Erythroblast (primary cell): Measurements from ENCODE around the gene RRM1.

ENCODE experiments used
- GATA1 ChIP-seq: IDR thresholded peaks from 2 replicates; pipeline ENCODE4 v1.6.1; 2011; ENCODE audit warnings: low read depth, mild to moderate bottlenecking, control low read depth, low read length, moderate library complexity
- POLR2A ChIP-seq: IDR thresholded peaks from 2 replicates; pipeline ENCODE4 v1.6.1; 2011; ENCODE audit warnings: mild to moderate bottlenecking, low read length

DNA sequence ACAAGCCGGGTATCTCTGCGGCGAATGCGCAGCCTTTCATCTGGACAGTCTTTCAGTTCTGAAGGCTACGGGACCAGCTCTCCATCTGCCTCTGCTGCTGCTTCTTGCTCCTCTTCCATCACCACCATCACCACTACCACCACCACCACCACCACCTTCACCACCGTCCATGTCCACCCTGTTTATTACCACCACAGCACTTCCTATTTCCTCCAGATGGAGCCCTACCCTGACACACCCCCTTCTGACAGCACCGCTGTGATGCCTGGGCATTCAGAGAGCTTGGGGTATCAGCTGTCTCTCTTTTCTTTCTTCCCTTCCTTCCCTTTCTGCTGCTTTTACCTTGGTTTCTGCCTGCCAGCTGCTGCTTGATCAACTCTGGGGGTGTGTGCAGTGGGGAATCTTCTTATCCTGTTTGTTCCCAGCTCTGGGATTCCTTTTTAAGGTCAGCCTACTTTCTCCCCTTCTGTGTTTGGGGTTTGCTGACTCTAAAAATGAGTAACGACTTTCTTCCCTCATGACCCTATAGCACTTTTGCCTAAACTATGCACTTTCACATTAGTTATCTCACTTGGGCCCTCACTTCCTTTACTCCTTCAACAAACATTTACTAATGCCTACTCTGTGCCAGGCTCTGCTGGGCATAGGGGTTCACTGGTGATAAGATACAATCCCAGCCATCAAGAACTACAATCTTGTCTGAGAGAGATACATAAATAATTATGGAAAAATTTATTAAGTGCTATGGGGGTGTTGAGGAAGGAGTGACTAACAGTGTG, 7.8 kb upstream of the RRM1 start:
- no peak for TF ChIP-seq POLR2A
- no peak for TF ChIP-seq GATA1
